Sigmoid colon (tissue), 7 donors: ENCODE data around the gene CEP112. TPM values are rescaled to one million over a fixed set of nuclear protein-coding genes. Genes with fewer than 3 reads are reported as not detected.

Source experiments
- DNase-seq: peaks from one replicate; pipeline ENCODE4 v3.0.0-alpha.2; 2019
- H3K27ac ChIP-seq, 4 donors: fragments of 200-600 bp; sonication (generic); one replicate each; pipeline ENCODE4 v1.5.1; 2016 to 2019; ENCODE audit warnings: mild to moderate bottlenecking in 1 of 4
- H3K27me3 ChIP-seq, 3 donors: fragments of 200-600 bp; sonication (generic); one replicate each; pipeline ENCODE4 v1.5.1; 2019; ENCODE audit warnings: mild to moderate bottlenecking in 1 of 3
- H3K36me3 ChIP-seq, 4 donors: fragments of 200-600 bp; sonication (generic); one replicate each; pipeline ENCODE4 v1.5.1; 2016 to 2019
- H3K4me1 ChIP-seq, 4 donors: fragments of 200-600 bp; sonication (generic); one replicate each; pipeline ENCODE4 v1.5.1; 2017 to 2019
- H3K4me3 ChIP-seq, 4 donors: fragments of 200-600 bp; sonication (generic); one replicate each; pipeline ENCODE4 v1.5.1; 2017 to 2019; ENCODE audit warnings: mild to moderate bottlenecking in 2 of 4, moderate library complexity in 1 of 4
- H3K9me3 ChIP-seq, 4 donors: fragments of 200-600 bp in 3 of 4; sonication (generic) in 3 of 4; one replicate each; pipeline versions ENCODE4 v1.5.1 to v1.6.1; 2013 to 2019
- CTCF ChIP-seq, 4 experiments: fragments of 450-650 bp in 3 of 4; fragments of 200-600 bp in 1 of 4; IDR thresholded peaks; one replicate each; pipeline ENCODE4 v1.5.1; 2016 to 2019; ENCODE audit warnings: antibody characterized with exemption in 4 of 4, mild to moderate bottlenecking in 3 of 4, moderate library complexity in 2 of 4
- EP300 ChIP-seq, 4 donors: sonication (generic); formaldehyde crosslinking; IDR thresholded peaks; one replicate each; pipeline ENCODE4 v1.6.1; 2017; ENCODE audit warnings: antibody characterized with exemption in 4 of 4
- POLR2A ChIP-seq, 2 donors: fragments of 450-650 bp; IDR thresholded peaks; one replicate each; pipeline ENCODE4 v1.6.1; 2016; ENCODE audit warnings: antibody characterized with exemption in 2 of 2, mild to moderate bottlenecking in 2 of 2, moderate library complexity in 2 of 2
- POLR2AphosphoS5 ChIP-seq, 4 donors: sonication (generic); formaldehyde crosslinking; IDR thresholded peaks; one replicate each; pipeline ENCODE4 v1.6.1; 2017; ENCODE audit warnings: antibody characterized with exemption in 4 of 4
- WGBS, 2 donors: extraction: QIAGEN DNeasy Blood & Tissue Kit; methylation state at CpG; one replicate each; pipeline ENCODE4 v1.1.7; 2013; 5-methylcytosine and 5-hydroxymethylcytosine counted together
- intact Hi-C: fragments of 100-400 bp; cut with DNase I; formaldehyde crosslinking; loops from one replicate; pipeline ENCODE4 v1.15.1; 2023
- polyA plus RNA-seq, 3 donors: library from polyadenylated mRNA; stranded (reverse); fragments of 200-250 nt; gene quantifications; one replicate each; pipeline ENCODE4 v1.2.3, GENCODE V29; 2013
- total RNA-seq, 4 donors: library from RNA; depleted of rRNA; stranded (reverse); fragments of >200 nt; gene quantifications; one replicate each; pipeline ENCODE4 v1.1.0, GENCODE V29; 2016
- donor health status: healthy with polysubstance abuse.
- donor health status: Bipolar disorder and iron deficiency.
- donor health status: healthy.

The CEP112 gene
- total and polyA plus RNA-seq, 7 donors = 0.92 to 29.1 (median 15.1) TPM

GRCh38 chr17:65868881-65869280 is 323.1 kb downstream of the CEP112 start:
- intact Hi-C loops = no loop called here
- H3K4me3 ChIP-seq = no peak overlapping the region
- WGBS, 2 donors = 87 to 88% methylated on average over 3 of the region's 3 CpGs
- TF ChIP-seq CTCF (IDR thresholded peaks at IDR 0.05) = no peak
- no peak for TF ChIP-seq POLR2AphosphoS5 (IDR thresholded peaks at IDR 0.05)
- TF ChIP-seq POLR2A (IDR thresholded peaks at IDR 0.05) = no peak
- TF ChIP-seq EP300 (IDR thresholded peaks at IDR 0.05) = no peak
- no peak for DNase-seq
- no peaks in the 10 kb centered on the region for H3K36me3 ChIP-seq
- H3K27me3 ChIP-seq = no peaks in the 10 kb centered on the region
- H3K4me1 ChIP-seq = no peaks in the 10 kb centered on the region
- H3K9me3 ChIP-seq = no peaks in the 10 kb centered on the region
- no peak overlapping the region for H3K27ac ChIP-seq

- 88 to 89% methylated on average over 6 of the region's 6 CpGs for WGBS, 2 donors
- Histone ChIP-seq H3K4me1 (no peaks in the 10 kb centered on the region), H3K27me3 (no peaks in the 10 kb centered on the region), H3K27ac (no peak overlapping the region), H3K9me3 (no peaks in the 10 kb centered on the region), H3K36me3 (no peaks in the 10 kb centered on the region), H3K4me3 (no peak overlapping the region)
- intact Hi-C loops = no loop called here
- no peak for TF ChIP-seq POLR2A (IDR thresholded peaks at IDR 0.05)
- no peak for TF ChIP-seq CTCF (IDR thresholded peaks at IDR 0.05)
- TF ChIP-seq POLR2AphosphoS5 (IDR thresholded peaks at IDR 0.05) = no peak
- TF ChIP-seq EP300 (IDR thresholded peaks at IDR 0.05) = no peak
- no peak for DNase-seq
Measured at GRCh38 chr17:65867014-65867413, 324.9 kb downstream of the CEP112 start.

GRCh38 chr17:65865715-65866425 is 326.1 kb downstream of the CEP112 start:
- Histone ChIP-seq H3K9me3 (no peaks in the 10 kb centered on the region), H3K4me3 (no peak overlapping the region), H3K36me3 (no peaks in the 10 kb centered on the region), H3K4me1 (no peaks in the 10 kb centered on the region), H3K27me3 (no peaks in the 10 kb centered on the region), H3K27ac (no peak overlapping the region)
- intact Hi-C loops = no loop called here
- DNase-seq = no peak
- TF ChIP-seq CTCF (IDR thresholded peaks at IDR 0.05) (no peak), EP300 (IDR thresholded peaks at IDR 0.05) (no peak), POLR2A (IDR thresholded peaks at IDR 0.05) (no peak), POLR2AphosphoS5 (IDR thresholded peaks at IDR 0.05) (no peak)
- 91 to 92% methylated on average over 24 of the region's 24 CpGs for WGBS, 2 donors

GRCh38 chr17:65864394-65864793 is 327.5 kb downstream of the CEP112 start:
- intact Hi-C loops = no loop called here
- no peaks in the 10 kb centered on the region for H3K9me3 ChIP-seq
- DNase-seq = no peak
- 34 to 82% methylated on average over 8 of the region's 8 CpGs for WGBS, 2 donors
- H3K4me3 ChIP-seq = no peak overlapping the region
- no peaks in the 10 kb centered on the region for H3K36me3 ChIP-seq
- H3K4me1 ChIP-seq = no peaks in the 10 kb centered on the region
- H3K27ac ChIP-seq = no peak overlapping the region
- no peaks in the 10 kb centered on the region for H3K27me3 ChIP-seq
- no peak for TF ChIP-seq POLR2AphosphoS5 (IDR thresholded peaks at IDR 0.05)
- no peak for TF ChIP-seq EP300 (IDR thresholded peaks at IDR 0.05)
- no peak for TF ChIP-seq CTCF (IDR thresholded peaks at IDR 0.05)
- no peak for TF ChIP-seq POLR2A (IDR thresholded peaks at IDR 0.05)

- Histone ChIP-seq H3K4me1 (no peaks in the 10 kb centered on the region), H3K27ac (no peak overlapping the region)
- TF ChIP-seq CTCF (IDR thresholded peaks at IDR 0.05) (no peak), POLR2AphosphoS5 (IDR thresholded peaks at IDR 0.05) (no peak), EP300 (IDR thresholded peaks at IDR 0.05) (no peak), POLR2A (IDR thresholded peaks at IDR 0.05) (no peak)
Measured at GRCh38 chr17:65857718-65858117, 334.2 kb downstream of the CEP112 start.

More at GRCh38 chr17:65857718-65858117, 334.2 kb downstream of the CEP112 start:
- DNase-seq = no peak
- intact Hi-C loops = no loop called here
- Histone ChIP-seq H3K4me3 (no peak overlapping the region), H3K27me3 (no peaks in the 10 kb centered on the region), H3K9me3 (no peaks in the 10 kb centered on the region), H3K36me3 (no peaks in the 10 kb centered on the region)
- 94 to 99% methylated on average over 2 of the region's 2 CpGs for WGBS, 2 donors
